ENCODE data around the gene RBFOX1.

DNA sequence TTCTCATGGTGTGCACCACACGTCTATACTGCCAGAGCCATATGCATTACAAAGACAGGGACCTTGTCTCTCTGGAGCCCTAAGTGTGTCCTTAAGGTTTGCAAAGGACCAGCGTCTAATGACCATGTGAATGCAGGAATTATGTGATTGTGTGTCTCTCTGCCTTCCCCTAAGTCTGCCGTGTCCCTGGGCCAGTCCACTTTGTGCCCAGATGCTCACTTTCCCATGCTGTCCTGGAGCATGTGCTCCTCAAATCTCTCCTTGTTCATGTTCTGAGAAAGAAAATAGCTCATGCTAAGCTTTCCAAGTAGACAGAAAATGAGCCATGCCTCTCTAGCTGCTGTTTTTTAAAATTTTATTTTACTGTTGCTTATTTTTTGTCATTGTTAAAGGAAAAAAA, 125.5 kb downstream of the RBFOX1 start:
- TF ChIP-seq, protein P1, sequence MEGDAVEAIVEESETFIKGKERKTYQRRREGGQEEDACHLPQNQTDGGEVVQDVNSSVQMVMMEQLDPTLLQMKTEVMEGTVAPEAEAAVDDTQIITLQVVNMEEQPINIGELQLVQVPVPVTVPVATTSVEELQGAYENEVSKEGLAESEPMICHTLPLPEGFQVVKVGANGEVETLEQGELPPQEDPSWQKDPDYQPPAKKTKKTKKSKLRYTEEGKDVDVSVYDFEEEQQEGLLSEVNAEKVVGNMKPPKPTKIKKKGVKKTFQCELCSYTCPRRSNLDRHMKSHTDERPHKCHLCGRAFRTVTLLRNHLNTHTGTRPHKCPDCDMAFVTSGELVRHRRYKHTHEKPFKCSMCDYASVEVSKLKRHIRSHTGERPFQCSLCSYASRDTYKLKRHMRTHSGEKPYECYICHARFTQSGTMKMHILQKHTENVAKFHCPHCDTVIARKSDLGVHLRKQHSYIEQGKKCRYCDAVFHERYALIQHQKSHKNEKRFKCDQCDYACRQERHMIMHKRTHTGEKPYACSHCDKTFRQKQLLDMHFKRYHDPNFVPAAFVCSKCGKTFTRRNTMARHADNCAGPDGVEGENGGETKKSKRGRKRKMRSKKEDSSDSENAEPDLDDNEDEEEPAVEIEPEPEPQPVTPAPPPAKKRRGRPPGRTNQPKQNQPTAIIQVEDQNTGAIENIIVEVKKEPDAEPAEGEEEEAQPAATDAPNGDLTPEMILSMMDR (conservative IDR thresholded peaks at IDR 0.05 in 1 of 2, IDR thresholded peaks at IDR 0.05 in 1 of 2; ENCODE audit: extremely low read depth in 1 of 2, insufficient read depth in 1 of 2, low read depth in 1 of 2, low read length in 2 of 2): no peak
- no peak for TF ChIP-seq EZH2 (IDR thresholded peaks at IDR 0.05; ENCODE audit: borderline replicate concordance, low read length)

All from mammary epithelial cell (primary cell).